NCI-H748 (cell line): ENCODE results near the gene NUDT9.
"Not testable (repeated sequence)": the region's sequence is repeated elsewhere in the genome, so short reads cannot be mapped to it uniquely, and the experiment has no call there.

Experiments used
- DNase-seq: peaks from one replicate; lab custom pipeline; 2025; ENCODE audit not compliant: unreplicated experiment; lab: John Stamatoyannopoulos, UW

The NUDT9 gene

DNA sequence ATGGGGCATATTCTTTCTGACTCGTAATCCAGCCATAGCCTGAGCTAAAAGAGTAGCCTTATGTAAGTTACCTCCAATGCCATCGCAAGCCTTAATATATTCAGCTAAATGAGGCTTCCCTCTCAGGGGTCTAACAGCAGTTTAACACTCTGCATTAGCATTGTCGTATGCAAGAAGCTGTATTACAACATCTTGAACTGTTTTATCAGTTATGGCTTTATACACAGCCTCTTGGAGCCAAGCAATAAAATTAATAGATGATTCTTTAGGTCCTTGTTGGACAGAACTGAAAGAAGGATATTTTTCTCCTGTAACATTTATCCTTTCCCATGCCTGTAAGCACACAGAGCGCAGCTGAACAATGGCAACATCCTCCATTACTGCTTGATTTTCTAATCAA, 15.5 kb upstream of the NUDT9 start:
- DNase-seq = not testable (repeated sequence)

DNA sequence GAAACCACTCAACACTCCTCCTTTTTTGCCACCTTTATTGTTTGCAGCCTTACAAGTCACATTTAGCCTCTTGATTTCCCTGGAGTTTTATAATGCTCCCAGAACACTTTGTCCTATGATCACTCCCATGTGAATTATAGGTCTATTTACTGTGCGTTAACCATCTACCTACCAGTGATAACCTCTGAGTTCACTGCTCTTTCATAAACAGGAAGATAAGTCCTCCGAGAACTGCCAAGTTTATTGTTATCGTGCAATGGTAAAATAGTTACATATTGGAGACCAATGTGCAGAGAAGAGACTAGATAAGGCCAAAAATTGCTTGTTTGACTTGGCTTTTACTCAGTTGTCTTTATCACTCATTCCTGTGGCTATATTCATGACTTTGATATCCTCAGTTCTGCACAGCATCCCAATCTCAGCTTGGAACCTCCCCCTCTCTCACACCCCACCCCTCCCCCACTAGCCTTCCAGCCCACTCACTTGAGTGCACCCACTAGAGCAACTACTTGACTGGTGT, 12.9 kb upstream of the NUDT9 start:
- no peak for DNase-seq

DNA sequence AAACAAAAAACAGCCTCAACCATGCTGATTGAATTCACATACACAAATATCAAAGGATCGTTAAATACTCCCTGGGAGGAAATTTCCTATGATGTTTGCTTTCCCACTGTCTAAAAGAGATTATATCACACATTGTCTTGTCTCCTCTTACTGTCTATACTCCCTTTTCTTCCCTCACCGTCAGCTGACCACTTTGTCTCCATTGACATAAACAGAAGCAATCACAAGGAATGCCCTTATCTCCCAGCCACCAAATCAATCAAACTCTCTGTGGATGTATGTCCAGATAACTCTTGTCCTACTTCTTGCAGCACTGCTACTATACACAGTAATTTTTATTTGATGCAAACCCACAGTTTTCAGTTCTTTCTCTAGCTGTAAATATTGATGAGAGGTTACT, 12.2 kb upstream of the NUDT9 start:
- no peak for DNase-seq

- no peak for DNase-seq
These were observed 11.7 kb upstream of the NUDT9 start for GRCh38 chr4:87410679-87411078.

DNA sequence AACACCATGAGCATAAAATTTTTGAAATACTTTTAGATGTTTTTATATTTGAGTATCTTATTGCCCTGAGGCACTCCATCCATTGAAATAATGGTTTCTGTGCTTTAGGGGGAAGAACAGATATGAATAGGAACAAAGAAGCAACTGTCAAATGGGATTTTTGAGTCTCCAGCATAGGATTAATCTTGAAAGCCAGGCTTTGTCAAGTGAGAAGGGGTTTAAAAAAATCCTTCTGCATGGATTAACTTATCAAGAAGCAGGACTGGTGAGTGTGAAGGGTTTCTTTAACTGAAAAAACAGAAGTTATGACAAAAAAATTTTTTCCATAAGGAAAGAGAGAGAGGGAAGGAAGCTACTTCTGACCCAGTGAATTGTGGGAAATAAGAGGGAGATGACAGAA, 7.6 kb upstream of the NUDT9 start:
- no peak for DNase-seq

DNA sequence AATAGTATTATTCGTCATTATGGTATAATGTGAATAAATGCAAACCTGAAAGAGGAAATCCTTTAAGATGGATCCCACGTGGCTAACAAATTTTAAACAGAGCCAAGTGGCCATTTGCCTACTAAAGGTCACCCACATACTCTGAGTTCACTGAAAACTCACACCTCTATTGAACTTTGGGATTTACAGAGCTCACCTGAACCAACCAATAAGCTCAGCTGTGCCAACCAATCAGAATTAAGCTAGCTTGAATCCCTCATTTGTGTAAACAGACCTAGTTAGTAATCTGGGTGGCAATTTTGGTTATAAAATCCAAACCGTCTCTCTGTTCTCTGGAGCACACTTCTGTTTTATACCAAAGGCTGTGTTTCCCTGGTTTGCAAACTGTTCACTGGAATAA, 5.4 kb upstream of the NUDT9 start:
- DNase-seq = no peak

DNA sequence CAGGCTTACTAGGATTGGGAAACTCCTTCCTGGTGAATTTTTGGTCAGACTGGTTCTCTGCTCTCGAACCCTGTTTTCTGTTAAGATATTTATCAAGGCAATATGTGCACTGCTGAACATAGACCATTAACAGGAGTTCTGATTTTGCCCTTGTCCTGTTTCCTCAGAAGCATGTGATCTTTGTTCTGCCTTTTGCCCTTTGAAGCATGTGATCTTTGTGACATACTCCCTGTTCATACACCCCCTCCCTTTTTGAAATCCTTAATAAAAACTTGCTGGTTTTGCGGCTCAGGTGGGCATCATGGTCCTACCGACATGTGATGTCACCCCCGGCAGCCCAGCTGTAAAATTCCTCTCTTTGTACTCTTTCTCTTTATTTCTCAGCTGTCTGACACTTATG, 4.0 kb upstream of the NUDT9 start:
- not testable (repeated sequence) for DNase-seq

- peak; percentile 44 for DNase-seq
These were observed 2.7 kb upstream of the NUDT9 start for GRCh38 chr4:87419578-87420249.

GRCh38 chr4:87420276-87420830, 2.0 kb upstream of the NUDT9 start:
- no peak for DNase-seq

- peak; percentile 52 for DNase-seq
These were observed 1.1 kb downstream of the NUDT9 start for GRCh38 chr4:87423317-87424098.

DNA sequence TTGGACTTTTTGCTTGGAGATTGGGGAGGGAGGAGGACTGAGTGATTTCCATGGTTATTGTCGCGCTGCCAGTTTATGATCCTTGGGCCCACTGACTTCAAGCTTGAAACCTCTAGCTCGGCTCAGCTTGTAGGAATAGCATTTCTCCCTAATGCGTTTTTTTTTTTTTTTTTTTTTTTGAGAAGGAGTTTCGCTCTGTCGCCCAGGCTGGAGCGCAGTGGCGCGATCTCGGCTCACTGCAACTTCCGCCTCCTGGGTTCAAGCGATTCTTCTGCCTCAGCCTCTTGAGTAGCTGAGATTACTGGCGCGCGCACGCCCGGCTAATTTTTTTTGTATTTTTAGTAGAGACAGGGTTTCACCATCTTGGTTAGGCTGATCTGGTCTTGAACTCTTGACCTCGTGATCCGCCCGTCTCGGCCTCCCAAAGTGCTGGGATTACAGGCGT, 1.7 kb downstream of the NUDT9 start:
- not testable (repeated sequence) for DNase-seq

DNA sequence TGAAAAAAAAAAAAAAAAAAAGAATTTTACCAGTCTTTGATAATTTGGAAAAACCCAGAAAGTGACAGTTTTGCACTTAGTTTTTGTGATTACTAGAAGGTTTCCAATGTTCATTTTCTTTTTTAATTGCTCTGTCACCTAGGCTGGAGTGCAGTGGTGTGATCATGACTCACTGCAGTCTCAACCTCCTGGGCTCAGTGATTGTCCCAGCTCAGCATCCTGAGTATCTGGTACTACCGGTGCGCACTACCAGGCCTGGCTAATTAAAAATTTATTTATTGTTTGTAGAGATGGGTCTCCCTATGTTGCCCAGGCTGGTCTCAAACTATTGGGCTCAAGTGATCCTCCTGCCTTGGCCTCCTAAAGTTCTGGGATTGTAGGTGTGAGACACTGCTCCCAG, 3.3 kb downstream of the NUDT9 start:
- DNase-seq = no peak

DNA sequence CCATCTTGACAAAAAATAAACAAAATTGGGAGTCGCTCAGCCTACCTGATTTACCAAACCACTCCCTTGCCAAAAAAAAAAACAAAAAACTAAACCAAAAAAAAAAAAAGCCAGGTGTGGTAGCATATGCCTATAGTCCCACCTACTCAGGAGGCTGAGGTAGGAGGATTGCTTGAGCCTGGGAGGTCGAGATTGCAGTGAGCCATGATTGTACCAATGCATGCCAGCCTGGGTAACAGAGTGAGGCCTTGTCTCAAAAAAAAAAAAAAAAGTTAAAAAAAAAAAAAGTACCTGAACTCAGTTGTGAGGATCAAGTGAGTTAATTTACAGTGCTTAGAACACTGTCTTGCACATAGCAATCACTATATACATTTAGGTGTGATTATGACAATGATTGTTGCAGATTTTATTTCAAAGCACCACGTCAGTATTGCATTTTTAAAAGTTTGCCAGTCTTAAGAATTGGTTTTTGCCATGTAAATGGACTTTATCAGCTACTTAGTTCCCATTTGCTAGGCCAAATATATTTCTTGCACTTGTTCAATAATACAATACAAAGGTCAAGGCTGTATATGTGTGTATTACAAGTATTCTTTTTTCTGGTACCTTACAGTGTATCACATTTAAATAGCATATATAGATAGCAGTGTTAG, 4.6 kb downstream of the NUDT9 start:
- no peak for DNase-seq

- no peak for DNase-seq
These were observed 5.1 kb downstream of the NUDT9 start for GRCh38 chr4:87427518-87427868.

- no peak for DNase-seq
These were observed 6.6 kb downstream of the NUDT9 start for GRCh38 chr4:87428979-87429378.

GRCh38 chr4:87430038-87430437, 7.7 kb downstream of the NUDT9 start:
- DNase-seq = no peak

GRCh38 chr4:87433342-87433741, 11.0 kb downstream of the NUDT9 start:
- DNase-seq = no peak

GRCh38 chr4:87442889-87443288, 20.5 kb downstream of the NUDT9 start:
- DNase-seq = no peak

DNA sequence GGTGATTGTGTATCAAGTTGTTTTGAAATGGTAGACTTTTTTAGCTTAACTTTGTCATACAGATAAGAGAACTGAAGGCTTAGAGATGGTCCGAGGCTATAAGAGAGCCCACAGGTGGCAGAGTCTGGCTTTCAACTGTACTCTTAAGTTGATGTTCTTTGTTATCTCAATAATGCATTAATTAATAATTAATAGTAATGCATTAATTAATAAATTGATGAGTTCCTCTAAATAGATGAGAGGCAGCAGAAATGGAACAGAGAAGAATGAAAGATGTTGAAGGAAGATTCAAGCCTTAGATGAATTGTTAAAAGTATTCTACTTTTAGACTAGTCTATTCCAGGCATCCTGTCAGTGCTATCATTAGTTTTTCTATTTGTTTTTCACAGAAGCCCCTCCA, 22.4 kb downstream of the NUDT9 start:
- DNase-seq = no peak

DNA sequence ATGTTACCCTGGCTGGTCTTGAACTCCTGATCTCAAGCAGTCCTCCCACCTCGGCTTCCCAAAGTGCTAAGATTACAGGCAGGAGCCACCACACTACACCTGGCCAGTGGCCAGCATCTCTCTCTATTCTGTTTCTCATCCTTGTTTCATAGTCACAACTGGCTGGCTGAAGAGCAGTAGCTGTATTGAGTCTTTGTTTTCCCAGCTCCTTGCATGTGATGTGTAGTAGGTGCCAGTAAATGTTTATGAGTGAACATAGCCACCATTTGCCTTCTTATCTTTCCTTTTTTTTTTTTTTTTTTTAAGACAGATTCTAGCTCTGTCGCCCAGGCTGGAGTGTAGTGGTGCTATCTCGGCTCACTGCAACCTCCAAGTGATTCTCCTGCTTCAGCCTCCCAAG, 23.6 kb downstream of the NUDT9 start:
- DNase-seq = no peak

DNA sequence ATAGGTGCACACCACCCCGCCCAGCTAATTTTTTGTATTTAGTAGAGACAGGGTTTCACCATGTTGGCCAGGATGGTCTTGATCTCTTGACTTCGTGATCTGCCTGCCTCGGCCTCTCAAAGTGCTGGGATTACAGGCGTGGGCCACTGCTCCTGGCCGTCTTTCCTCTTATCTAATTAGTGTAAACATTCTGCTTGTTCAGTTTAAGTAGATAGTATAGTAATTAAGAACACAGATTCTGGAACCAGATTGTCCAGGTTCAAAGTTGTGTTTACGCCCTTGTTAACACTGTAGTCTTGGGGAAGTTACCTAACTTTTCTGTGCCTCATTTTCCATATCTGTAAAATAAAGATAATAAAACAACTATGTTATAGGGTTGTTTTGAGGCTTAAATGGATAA, 24.0 kb downstream of the NUDT9 start:
- not testable (repeated sequence) for DNase-seq

- DNase-seq = no peak
These were observed 29.2 kb downstream of the NUDT9 start for GRCh38 chr4:87451537-87451936.
